ENCODE measurements around the gene PCBD1.

PCBD1 gene

GRCh38 chr10:70901276-70901878, 13.0 kb upstream of the PCBD1 start:
- DNase-seq: no peak

GRCh38 chr10:70899096-70899495, 10.7 kb upstream of the PCBD1 start:
- no peak for DNase-seq

GRCh38 chr10:70898687-70899086, 10.3 kb upstream of the PCBD1 start:
- no peak for DNase-seq

- DNase-seq: no peak
Observed at GRCh38 chr10:70896551-70896950, 8.2 kb upstream of the PCBD1 start.

- no peak for DNase-seq
Observed at GRCh38 chr10:70894416-70894815, 6.1 kb upstream of the PCBD1 start.

- DNase-seq: no peak
Observed at GRCh38 chr10:70893227-70894006, 5.1 kb upstream of the PCBD1 start.

- DNase-seq: no peak
Observed at GRCh38 chr10:70892631-70893030, 4.3 kb upstream of the PCBD1 start.

- no peak for DNase-seq
Observed at GRCh38 chr10:70891627-70892026, 3.3 kb upstream of the PCBD1 start.

- no peak for DNase-seq
Observed at GRCh38 chr10:70890917-70891431, 2.6 kb upstream of the PCBD1 start.

- DNase-seq: no peak
Observed at GRCh38 chr10:70889291-70889690, 926 bp upstream of the PCBD1 start.

- DNase-seq: no peak
Observed at GRCh38 chr10:70886921-70887665, 1.3 kb downstream of the PCBD1 start.

- no peak for DNase-seq
Observed at GRCh38 chr10:70885931-70886903, 2.1 kb downstream of the PCBD1 start.

GRCh38 chr10:70885481-70885880, 2.9 kb downstream of the PCBD1 start:
- DNase-seq: no peak

GRCh38 chr10:70884741-70885140, 3.6 kb downstream of the PCBD1 start:
- DNase-seq: no peak

- peak; percentile 83 for DNase-seq
Observed at GRCh38 chr10:70880077-70880534, 8.3 kb downstream of the PCBD1 start.

GRCh38 chr10:70879207-70879606, 9.2 kb downstream of the PCBD1 start:
- no peak for DNase-seq

GRCh38 chr10:70874061-70874460, 14.3 kb downstream of the PCBD1 start:
- no peak for DNase-seq

- DNase-seq: no peak
Observed at GRCh38 chr10:70872291-70872690, 16.1 kb downstream of the PCBD1 start.

- peak; percentile 34 for DNase-seq
Observed at GRCh38 chr10:70866424-70866823, 21.9 kb downstream of the PCBD1 start.

GRCh38 chr10:70864935-70865334, 23.4 kb downstream of the PCBD1 start:
- DNase-seq: no peak

- no peak for DNase-seq
Observed at GRCh38 chr10:70863470-70864160, 24.8 kb downstream of the PCBD1 start.

Measured in femur (tissue), 1 donor.